NCI-H82 treated with DMSO at 0.1 percent for 48 hours (cell line): Measurements from ENCODE around the gene KIZ.
"Not testable (repeated sequence)": the region's sequence is repeated elsewhere in the genome, so short reads cannot be mapped to it uniquely, and the experiment has no call there.

Source experiments
- DNase-seq: peaks from one replicate; lab custom pipeline; 2025; ENCODE audit not compliant: unreplicated experiment; lab: John Stamatoyannopoulos, UW

The KIZ gene

GRCh38 chr20:21136015-21136732, 10.3 kb downstream of the KIZ start:
- no peak for DNase-seq

- no peak for DNase-seq
Observed at GRCh38 chr20:21137078-21137477, 11.2 kb downstream of the KIZ start.

GRCh38 chr20:21139881-21140566, 14.1 kb downstream of the KIZ start:
- no peak for DNase-seq

- DNase-seq = no peak
Observed at GRCh38 chr20:21141825-21142224, 15.9 kb downstream of the KIZ start.

GRCh38 chr20:21143194-21143890, 17.5 kb downstream of the KIZ start:
- no peak for DNase-seq

GRCh38 chr20:21145424-21145823, 19.5 kb downstream of the KIZ start:
- DNase-seq = no peak

GRCh38 chr20:21146215-21146614, 20.3 kb downstream of the KIZ start:
- no peak for DNase-seq

GRCh38 chr20:21147593-21147992, 21.7 kb downstream of the KIZ start:
- no peak for DNase-seq

- DNase-seq = no peak
Observed at GRCh38 chr20:21149344-21149743, 23.5 kb downstream of the KIZ start.

GRCh38 chr20:21151791-21152190, 25.9 kb downstream of the KIZ start:
- DNase-seq = no peak

- no peak for DNase-seq
Observed at GRCh38 chr20:21154692-21155091, 28.8 kb downstream of the KIZ start.

GRCh38 chr20:21155268-21155667, 29.4 kb downstream of the KIZ start:
- no peak for DNase-seq

- DNase-seq = no peak
Observed at GRCh38 chr20:21156266-21156665, 30.4 kb downstream of the KIZ start.

- no peak for DNase-seq
Observed at GRCh38 chr20:21157006-21157405, 31.1 kb downstream of the KIZ start.

GRCh38 chr20:21159658-21160380, 33.9 kb downstream of the KIZ start:
- DNase-seq = no peak

- no peak for DNase-seq
Observed at GRCh38 chr20:21161926-21162325, 36.0 kb downstream of the KIZ start.

- no peak for DNase-seq
Observed at GRCh38 chr20:21162631-21163030, 36.7 kb downstream of the KIZ start.

- no peak for DNase-seq
Observed at GRCh38 chr20:21166801-21167200, 40.9 kb downstream of the KIZ start.

GRCh38 chr20:21167261-21167660, 41.4 kb downstream of the KIZ start:
- DNase-seq = no peak

GRCh38 chr20:21168061-21168460, 42.2 kb downstream of the KIZ start:
- DNase-seq = not testable (repeated sequence)

GRCh38 chr20:21172626-21173025, 46.7 kb downstream of the KIZ start:
- DNase-seq = no peak
